Muscle of leg (tissue), 11 donors: Measurements from ENCODE around the gene RND1. TPM values are rescaled to one million over a fixed set of nuclear protein-coding genes. Genes with fewer than 3 reads are reported as not detected.

ENCODE experiments used
- DNase-seq: peaks from one replicate; pipeline ENCODE4 v3.0.0; 2013
- H3K27ac ChIP-seq: one replicate; pipeline ENCODE4 v1.5.1; 2013; ENCODE audit warnings: mild to moderate bottlenecking, low read length, control low read depth
- H3K27me3 ChIP-seq: one replicate; pipeline ENCODE4 v1.6.1; 2013; ENCODE audit warnings: low read length; ENCODE audit not compliant: control insufficient read depth, insufficient read depth
- H3K36me3 ChIP-seq: one replicate; pipeline ENCODE4 v1.6.1; 2013; ENCODE audit warnings: low read length; ENCODE audit not compliant: control insufficient read depth, insufficient read depth
- H3K4me1 ChIP-seq: one replicate; pipeline ENCODE4 v1.6.1; 2013; ENCODE audit warnings: low read length; ENCODE audit not compliant: control insufficient read depth, insufficient read depth
- H3K4me3 ChIP-seq: one replicate; pipeline ENCODE4 v1.5.1; 2013; ENCODE audit warnings: low read length, control low read depth
- H3K9me3 ChIP-seq: replicated peaks from 2 replicates; pipeline ENCODE4 v1.6.1; 2013; ENCODE audit warnings: low read depth, low read length; ENCODE audit not compliant: control insufficient read depth
- WGBS: methylation state at CpG from one replicate; pipeline ENCODE4 v1.1.5; 2013; ENCODE audit warnings: missing lambda C conversion rate; ENCODE audit not compliant: insufficient coverage; 5-methylcytosine and 5-hydroxymethylcytosine counted together
- polyA plus RNA-seq, 8 donors: library from polyadenylated mRNA; unstranded; fragments of 120-200 nt; gene quantifications; one replicate each; pipeline versions ENCODE4 v1.2.1 to v1.2.3, GENCODE V29; 2013; ENCODE audit warnings: inconsistent platforms in 1 of 8, low replicate concordance in 1 of 8; ENCODE audit not compliant: insufficient read length in 8 of 8, insufficient read depth in 1 of 8
- total RNA-seq: library from RNA; stranded (reverse); fragments of 120-200 nt; gene quantifications from one replicate; pipeline ENCODE4 v1.2.4, GENCODE V29; 2013

RND1 gene
- total and polyA plus RNA-seq, 9 donors, result 0.22 to 0.74 (median 0.53) TPM

- H3K27ac ChIP-seq, result peak overlapping the region; percentile 44
- no peaks in the 10 kb centered on the region for H3K36me3 ChIP-seq
- peak; percentile 70 for DNase-seq
- H3K27me3 ChIP-seq, result peaks cover 13% of the 10 kb centered on the region
- peaks cover 44% of the 10 kb centered on the region for H3K4me1 ChIP-seq
- 8% methylated on average over 5 of the region's 18 CpGs for WGBS
- no peaks in the 10 kb centered on the region for H3K9me3 ChIP-seq
- H3K4me3 ChIP-seq, result peak overlapping the region; percentile 81
Observed at GRCh38 chr12:48813465-48814261, 52.0 kb downstream of the RND1 start.

- no peaks in the 10 kb centered on the region for H3K36me3 ChIP-seq
- peaks cover 37% of the 10 kb centered on the region for H3K4me1 ChIP-seq
- WGBS, result 59% methylated on average over 2 of the region's 2 CpGs
- no peak for DNase-seq
- H3K9me3 ChIP-seq, result no peaks in the 10 kb centered on the region
- no peak overlapping the region for H3K27ac ChIP-seq
- H3K4me3 ChIP-seq, result no peak overlapping the region
- peaks cover 6% of the 10 kb centered on the region for H3K27me3 ChIP-seq
Observed at GRCh38 chr12:48812389-48812788, 53.3 kb downstream of the RND1 start.

GRCh38 chr12:48811437-48812090, 54.1 kb downstream of the RND1 start:
- Histone ChIP-seq H3K4me1 (peaks cover 35% of the 10 kb centered on the region), H3K27me3 (peaks cover 2% of the 10 kb centered on the region), H3K4me3 (no peak overlapping the region), H3K36me3 (no peaks in the 10 kb centered on the region), H3K9me3 (no peaks in the 10 kb centered on the region), H3K27ac (no peak overlapping the region)
- 70% methylated on average over 2 of the region's 5 CpGs for WGBS
- no peak for DNase-seq

GRCh38 chr12:48810903-48811431, 54.7 kb downstream of the RND1 start:
- H3K27me3 ChIP-seq, result peaks cover 2% of the 10 kb centered on the region
- 61% methylated on average over 2 of the region's 5 CpGs for WGBS
- no peaks in the 10 kb centered on the region for H3K36me3 ChIP-seq
- H3K4me3 ChIP-seq, result no peak overlapping the region
- H3K27ac ChIP-seq, result no peak overlapping the region
- peaks cover 29% of the 10 kb centered on the region for H3K4me1 ChIP-seq
- no peaks in the 10 kb centered on the region for H3K9me3 ChIP-seq
- no peak for DNase-seq

- Histone ChIP-seq H3K27ac (no peak overlapping the region), H3K36me3 (no peaks in the 10 kb centered on the region), H3K4me1 (peaks cover 14% of the 10 kb centered on the region), H3K9me3 (no peaks in the 10 kb centered on the region), H3K4me3 (no peak overlapping the region), H3K27me3 (no peaks in the 10 kb centered on the region)
- no peak for DNase-seq
- WGBS, result 83% methylated on average over 2 of the region's 3 CpGs
Observed at GRCh38 chr12:48807981-48808380, 57.7 kb downstream of the RND1 start.

Other genes with a start within 250 kb of the RND1 start
- gene KANSL2, start 183.6 kb downstream of the RND1 start, total RNA-seq, result 36.6 TPM
- 10 to 100 TPM; 26.1 to 32.2 (median 29.7) TPM for gene KANSL2, start 183.6 kb downstream of the RND1 start, polyA plus RNA-seq
- gene CCNT1, start 149.2 kb downstream of the RND1 start, total RNA-seq, result 19.2 TPM
- gene CCNT1, start 149.2 kb downstream of the RND1 start, polyA plus RNA-seq, result 10 to 100 TPM; 13.3 to 19.6 (median 16.1) TPM
- gene ADCY6, start 76.8 kb downstream of the RND1 start, total RNA-seq, result 25.6 TPM
- 10 to 100 TPM; 30.3 to 46.0 (median 38.3) TPM for gene ADCY6, start 76.8 kb downstream of the RND1 start, polyA plus RNA-seq
- gene CACNB3, start 47.4 kb downstream of the RND1 start, total RNA-seq, result 10.6 TPM
- gene CACNB3, start 47.4 kb downstream of the RND1 start, polyA plus RNA-seq, result 10 to 100 TPM; 15.2 to 30.8 (median 20.2) TPM
- 58.8 TPM for gene DDX23, start 13.7 kb downstream of the RND1 start, total RNA-seq
- 10 to 100 TPM; 52.9 to 75.1 (median 65.1) TPM for gene DDX23, start 13.7 kb downstream of the RND1 start, polyA plus RNA-seq
- 18.6 TPM for gene FKBP11, start 59.6 kb upstream of the RND1 start, total RNA-seq
- 10 to 100 TPM; 18.3 to 37.3 (median 24.8) TPM for gene FKBP11, start 59.6 kb upstream of the RND1 start, polyA plus RNA-seq
- gene ARF3, start 91.6 kb upstream of the RND1 start, total RNA-seq, result 19.9 TPM
- 10 to 100 TPM; 40.8 to 63.3 (median 51.4) TPM for gene ARF3, start 91.6 kb upstream of the RND1 start, polyA plus RNA-seq
- 1.1 TPM for gene WNT10B, start 105.9 kb upstream of the RND1 start, total RNA-seq
- 1 to 10 TPM in 7 of 8 donors, under 1 TPM in 1; 0.45 to 3.5 (median 1.2) TPM for gene WNT10B, start 105.9 kb upstream of the RND1 start, polyA plus RNA-seq
- gene WNT1, start 112.5 kb upstream of the RND1 start, total RNA-seq, result not detected
- under 1 TPM in 5 of 8 donors, not detected in 3; 0.14 to 0.21 (median 0.17) TPM for gene WNT1, start 112.5 kb upstream of the RND1 start, polyA plus RNA-seq
- gene DDN, start 133.5 kb upstream of the RND1 start, total RNA-seq, result 19.2 TPM
- 10 to 100 TPM; 10.2 to 30.4 (median 14.2) TPM for gene DDN, start 133.5 kb upstream of the RND1 start, polyA plus RNA-seq
- gene PRKAG1, start 152.9 kb upstream of the RND1 start, total RNA-seq, result 60.3 TPM
- 10 to 100 TPM; 53.8 to 72.0 (median 61.0) TPM for gene PRKAG1, start 152.9 kb upstream of the RND1 start, polyA plus RNA-seq
- gene KMT2D, start 194.9 kb upstream of the RND1 start, total RNA-seq, result 25.6 TPM
- gene KMT2D, start 194.9 kb upstream of the RND1 start, polyA plus RNA-seq, result 10 to 100 TPM; 31.2 to 58.0 (median 47.0) TPM
- gene RHEBL1, start 204.1 kb upstream of the RND1 start, total RNA-seq, result 1.2 TPM
- gene RHEBL1, start 204.1 kb upstream of the RND1 start, polyA plus RNA-seq, result 1 to 10 TPM; 1.5 to 3.4 (median 1.9) TPM
- gene DHH, start 228.9 kb upstream of the RND1 start, total RNA-seq, result 1.1 TPM
- 1 to 10 TPM in 5 of 8 donors, under 1 TPM in 3; 0.42 to 3.4 (median 1.2) TPM for gene DHH, start 228.9 kb upstream of the RND1 start, polyA plus RNA-seq
- 30.2 TPM for gene LMBR1L, start 245.0 kb upstream of the RND1 start, total RNA-seq
- gene LMBR1L, start 245.0 kb upstream of the RND1 start, polyA plus RNA-seq, result 10 to 100 TPM; 33.6 to 53.1 (median 39.9) TPM